Neural crest cell (in vitro differentiated cells): ENCODE data around the gene KRT84. TPM values are rescaled to one million over a fixed set of nuclear protein-coding genes. Genes with fewer than 3 reads are reported as not detected.

Experiments
- DNase-seq: peaks from one replicate; pipeline ENCODE4 v3.0.0; 2021; ENCODE audit warnings: low read depth, mixed read lengths, low spot score
- H3K27ac Mint-ChIP-seq: one replicate; pipeline ENCODE4 v1.8.0; 2021; ENCODE audit warnings: mild to moderate bottlenecking, mixed read lengths; ENCODE audit not compliant: unreplicated experiment
- H3K27me3 Mint-ChIP-seq: 2 replicates; pipeline ENCODE4 v1.8.0; 2021; ENCODE audit warnings: low read depth, mild to moderate bottlenecking, mixed read lengths
- H3K36me3 Mint-ChIP-seq: 2 replicates; pipeline ENCODE4 v1.8.0; 2021; ENCODE audit warnings: low read depth, mild to moderate bottlenecking, mixed read lengths
- H3K4me1 Mint-ChIP-seq: 2 replicates; pipeline ENCODE4 v1.8.0; 2021; ENCODE audit warnings: mixed read lengths
- H3K4me3 Mint-ChIP-seq: one replicate; pipeline ENCODE4 v1.8.0; 2021; ENCODE audit warnings: mild to moderate bottlenecking, mixed read lengths
- H3K9me3 Mint-ChIP-seq: 2 replicates; pipeline ENCODE4 v1.8.0; 2021; ENCODE audit warnings: mixed read lengths
- total RNA-seq: library from RNA; stranded (reverse); gene quantifications from 2 replicates; pipeline ENCODE4 v1.2.1, GENCODE V29; 2021
- TF ChIP-seq, protein P1 (sequence below): fragments of 200-600 bp; sonication (generic); conservative IDR thresholded peaks from 2 replicates; pipeline ENCODE4 v1.5.0; 2021; ENCODE audit warnings: antibody characterized with exemption, mild to moderate bottlenecking

Gene KRT84
- total RNA-seq, 1 donor from 2014 or later = not detected

DNA sequence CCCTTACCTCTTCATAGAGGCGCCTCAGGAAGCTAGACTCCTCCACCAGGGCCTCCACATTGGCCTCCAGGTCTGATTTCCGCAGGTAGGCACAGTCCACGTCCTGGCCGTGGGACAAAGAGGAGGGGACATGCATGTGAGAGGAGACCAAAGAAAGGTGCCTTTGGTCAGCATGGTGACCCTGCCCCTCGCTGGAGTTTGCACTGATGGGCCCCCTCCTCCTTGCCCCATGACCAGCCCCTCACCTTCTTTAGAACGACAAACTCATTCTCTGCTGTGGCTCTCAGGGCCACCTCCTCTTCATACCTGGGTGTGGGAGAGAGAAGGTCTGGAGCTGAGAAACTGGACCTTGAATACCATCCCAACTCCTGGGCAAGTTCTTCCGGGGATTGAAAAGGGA lies 21.4 kb downstream of the KRT84 start:
- H3K27me3 Mint-ChIP-seq = peaks cover 10% of the 10 kb centered on the region
- no peaks in the 10 kb centered on the region for H3K4me1 Mint-ChIP-seq
- no peak overlapping the region for H3K27ac Mint-ChIP-seq
- H3K36me3 Mint-ChIP-seq = no peaks in the 10 kb centered on the region
- no peak for DNase-seq
- H3K9me3 Mint-ChIP-seq = no peaks in the 10 kb centered on the region
- TF ChIP-seq, protein P1, sequence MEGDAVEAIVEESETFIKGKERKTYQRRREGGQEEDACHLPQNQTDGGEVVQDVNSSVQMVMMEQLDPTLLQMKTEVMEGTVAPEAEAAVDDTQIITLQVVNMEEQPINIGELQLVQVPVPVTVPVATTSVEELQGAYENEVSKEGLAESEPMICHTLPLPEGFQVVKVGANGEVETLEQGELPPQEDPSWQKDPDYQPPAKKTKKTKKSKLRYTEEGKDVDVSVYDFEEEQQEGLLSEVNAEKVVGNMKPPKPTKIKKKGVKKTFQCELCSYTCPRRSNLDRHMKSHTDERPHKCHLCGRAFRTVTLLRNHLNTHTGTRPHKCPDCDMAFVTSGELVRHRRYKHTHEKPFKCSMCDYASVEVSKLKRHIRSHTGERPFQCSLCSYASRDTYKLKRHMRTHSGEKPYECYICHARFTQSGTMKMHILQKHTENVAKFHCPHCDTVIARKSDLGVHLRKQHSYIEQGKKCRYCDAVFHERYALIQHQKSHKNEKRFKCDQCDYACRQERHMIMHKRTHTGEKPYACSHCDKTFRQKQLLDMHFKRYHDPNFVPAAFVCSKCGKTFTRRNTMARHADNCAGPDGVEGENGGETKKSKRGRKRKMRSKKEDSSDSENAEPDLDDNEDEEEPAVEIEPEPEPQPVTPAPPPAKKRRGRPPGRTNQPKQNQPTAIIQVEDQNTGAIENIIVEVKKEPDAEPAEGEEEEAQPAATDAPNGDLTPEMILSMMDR = no peak
- no peak overlapping the region for H3K4me3 Mint-ChIP-seq

- Mint-ChIP-seq H3K4me1 (no peaks in the 10 kb centered on the region), H3K36me3 (no peaks in the 10 kb centered on the region), H3K27ac (no peak overlapping the region), H3K27me3 (peaks cover 3% of the 10 kb centered on the region), H3K9me3 (no peaks in the 10 kb centered on the region), H3K4me3 (no peak overlapping the region)
- no peak for DNase-seq
- TF ChIP-seq, protein P1 = no peak
Measured at GRCh38 chr12:52363111-52363679, 22.3 kb downstream of the KRT84 start.

- no peaks in the 10 kb centered on the region for H3K36me3 Mint-ChIP-seq
- no peaks in the 10 kb centered on the region for H3K4me1 Mint-ChIP-seq
- no peak for DNase-seq
- H3K4me3 Mint-ChIP-seq = no peak overlapping the region
- H3K27me3 Mint-ChIP-seq = peaks cover under 1% of the 10 kb centered on the region
- TF ChIP-seq, protein P1 = peak; percentile 29
- H3K9me3 Mint-ChIP-seq = no peaks in the 10 kb centered on the region
- no peak overlapping the region for H3K27ac Mint-ChIP-seq
Measured at GRCh38 chr12:52362118-52362726, 23.2 kb downstream of the KRT84 start.

- Mint-ChIP-seq H3K36me3 (no peaks in the 10 kb centered on the region), H3K9me3 (no peaks in the 10 kb centered on the region), H3K4me1 (no peaks in the 10 kb centered on the region), H3K4me3 (no peak overlapping the region), H3K27me3 (no peaks in the 10 kb centered on the region), H3K27ac (peak overlapping the region; percentile 8)
- no peak for DNase-seq
- TF ChIP-seq, protein P1 = no peak
Measured at GRCh38 chr12:52361553-52361952, 23.9 kb downstream of the KRT84 start.

- Mint-ChIP-seq H3K27ac (no peak overlapping the region), H3K4me1 (no peaks in the 10 kb centered on the region), H3K36me3 (no peaks in the 10 kb centered on the region), H3K4me3 (no peak overlapping the region), H3K27me3 (no peaks in the 10 kb centered on the region), H3K9me3 (no peaks in the 10 kb centered on the region)
- DNase-seq = no peak
- TF ChIP-seq, protein P1 = no peak
Measured at GRCh38 chr12:52360663-52361271, 24.7 kb downstream of the KRT84 start.
